GM20000 (cell line): ENCODE results near the gene CACFD1.

Source experiments
- DNase-seq: peaks from one replicate; pipeline ENCODE4 v3.0.0; 2012; ENCODE audit warnings: low spot score
- TF ChIP-seq, protein P1 (sequence below): IDR thresholded peaks from 2 replicates; pipeline ENCODE4 v1.5.1; 2012; ENCODE audit warnings: mild to moderate bottlenecking, control low read depth; ENCODE audit errors: extremely low read depth, missing control alignments

Gene CACFD1

DNA sequence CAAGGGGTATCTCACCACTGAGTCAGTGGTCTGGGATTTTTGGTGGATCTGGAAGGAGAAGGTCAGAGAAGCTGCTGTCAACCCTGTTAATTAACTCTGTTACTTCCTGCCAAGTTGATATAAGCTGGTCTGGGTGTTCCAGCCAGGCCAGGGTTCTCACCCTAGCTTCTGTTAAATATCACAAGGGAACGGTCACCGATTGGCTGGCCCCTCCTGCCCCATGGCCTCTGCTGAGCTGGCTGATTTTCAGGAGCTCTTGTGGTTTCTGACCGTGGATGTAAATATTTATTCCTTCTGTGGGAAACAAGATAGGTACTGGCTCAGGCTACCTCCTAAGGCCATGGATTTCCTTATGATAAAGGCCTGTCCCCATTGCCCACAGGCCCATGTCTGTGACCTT is 36.6 kb upstream of the CACFD1 start:
- no peak for DNase-seq

DNA sequence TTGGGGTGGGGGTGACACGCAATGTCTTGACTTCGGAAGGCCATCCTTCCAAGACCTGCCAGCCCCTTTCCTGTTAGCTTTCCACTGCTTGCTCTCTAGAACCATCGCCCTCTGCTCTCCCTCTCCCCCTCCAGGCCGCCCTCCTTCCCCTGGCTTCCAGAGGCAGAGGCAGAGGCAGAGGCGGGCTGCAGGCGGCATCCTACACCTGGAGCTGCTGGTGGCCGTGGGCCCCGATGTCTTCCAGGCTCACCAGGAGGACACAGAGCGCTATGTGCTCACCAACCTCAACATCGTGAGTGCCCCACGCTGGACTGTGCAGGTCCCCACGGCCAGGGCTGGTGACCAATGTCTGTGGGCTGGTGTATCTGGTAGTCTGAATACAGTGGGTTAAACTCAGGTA is 35.6 kb upstream of the CACFD1 start:
- no peak for DNase-seq
- TF ChIP-seq, protein P1, sequence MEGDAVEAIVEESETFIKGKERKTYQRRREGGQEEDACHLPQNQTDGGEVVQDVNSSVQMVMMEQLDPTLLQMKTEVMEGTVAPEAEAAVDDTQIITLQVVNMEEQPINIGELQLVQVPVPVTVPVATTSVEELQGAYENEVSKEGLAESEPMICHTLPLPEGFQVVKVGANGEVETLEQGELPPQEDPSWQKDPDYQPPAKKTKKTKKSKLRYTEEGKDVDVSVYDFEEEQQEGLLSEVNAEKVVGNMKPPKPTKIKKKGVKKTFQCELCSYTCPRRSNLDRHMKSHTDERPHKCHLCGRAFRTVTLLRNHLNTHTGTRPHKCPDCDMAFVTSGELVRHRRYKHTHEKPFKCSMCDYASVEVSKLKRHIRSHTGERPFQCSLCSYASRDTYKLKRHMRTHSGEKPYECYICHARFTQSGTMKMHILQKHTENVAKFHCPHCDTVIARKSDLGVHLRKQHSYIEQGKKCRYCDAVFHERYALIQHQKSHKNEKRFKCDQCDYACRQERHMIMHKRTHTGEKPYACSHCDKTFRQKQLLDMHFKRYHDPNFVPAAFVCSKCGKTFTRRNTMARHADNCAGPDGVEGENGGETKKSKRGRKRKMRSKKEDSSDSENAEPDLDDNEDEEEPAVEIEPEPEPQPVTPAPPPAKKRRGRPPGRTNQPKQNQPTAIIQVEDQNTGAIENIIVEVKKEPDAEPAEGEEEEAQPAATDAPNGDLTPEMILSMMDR = no peak

More for the DNA sequence above, 36.6 kb upstream of the CACFD1 start:
- TF ChIP-seq, protein P1 = no peak

DNA sequence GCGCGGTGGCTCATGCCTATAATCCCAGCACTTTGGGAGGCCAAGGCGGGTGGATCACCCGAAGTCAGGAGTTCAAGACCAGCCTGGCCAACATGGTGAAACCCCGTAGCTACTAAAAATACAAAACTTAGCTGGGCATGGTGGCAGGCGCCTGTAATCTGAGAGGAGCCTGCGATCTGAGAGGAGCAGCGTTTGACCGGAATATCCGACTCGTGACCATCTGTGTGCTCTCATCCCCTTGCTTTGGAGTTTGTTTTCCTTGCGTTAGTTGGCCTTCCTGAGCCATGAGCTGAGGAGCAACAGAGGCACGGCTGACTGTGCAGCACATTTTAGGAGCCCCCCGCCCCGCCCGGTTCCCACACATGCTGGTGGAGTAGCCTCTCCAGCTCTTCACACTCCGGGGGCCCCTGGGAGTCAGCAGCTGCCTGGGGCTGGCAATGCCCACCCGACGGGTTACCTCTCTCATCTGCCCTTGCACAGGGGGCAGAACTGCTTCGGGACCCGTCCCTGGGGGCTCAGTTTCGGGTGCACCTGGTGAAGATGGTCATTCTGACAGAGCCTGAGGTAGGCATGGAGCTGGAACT is 34.6 kb upstream of the CACFD1 start:
- TF ChIP-seq, protein P1 = no peak
- no peak for DNase-seq

DNA sequence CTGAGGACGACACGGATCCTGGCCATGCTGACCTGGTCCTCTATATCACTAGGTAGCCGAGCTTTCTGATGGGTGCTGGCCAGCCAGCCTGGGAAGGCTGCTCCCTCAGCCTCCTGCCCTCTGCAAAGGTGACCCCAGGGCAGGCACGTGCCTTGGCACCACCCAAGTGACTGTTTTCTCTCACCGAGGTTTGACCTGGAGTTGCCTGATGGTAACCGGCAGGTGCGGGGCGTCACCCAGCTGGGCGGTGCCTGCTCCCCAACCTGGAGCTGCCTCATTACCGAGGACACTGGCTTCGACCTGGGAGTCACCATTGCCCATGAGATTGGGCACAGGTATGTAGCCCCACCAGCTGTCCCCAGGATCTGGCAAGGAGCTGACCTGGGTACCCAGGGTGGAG is 33.8 kb upstream of the CACFD1 start:
- TF ChIP-seq, protein P1 = no peak

DNA sequence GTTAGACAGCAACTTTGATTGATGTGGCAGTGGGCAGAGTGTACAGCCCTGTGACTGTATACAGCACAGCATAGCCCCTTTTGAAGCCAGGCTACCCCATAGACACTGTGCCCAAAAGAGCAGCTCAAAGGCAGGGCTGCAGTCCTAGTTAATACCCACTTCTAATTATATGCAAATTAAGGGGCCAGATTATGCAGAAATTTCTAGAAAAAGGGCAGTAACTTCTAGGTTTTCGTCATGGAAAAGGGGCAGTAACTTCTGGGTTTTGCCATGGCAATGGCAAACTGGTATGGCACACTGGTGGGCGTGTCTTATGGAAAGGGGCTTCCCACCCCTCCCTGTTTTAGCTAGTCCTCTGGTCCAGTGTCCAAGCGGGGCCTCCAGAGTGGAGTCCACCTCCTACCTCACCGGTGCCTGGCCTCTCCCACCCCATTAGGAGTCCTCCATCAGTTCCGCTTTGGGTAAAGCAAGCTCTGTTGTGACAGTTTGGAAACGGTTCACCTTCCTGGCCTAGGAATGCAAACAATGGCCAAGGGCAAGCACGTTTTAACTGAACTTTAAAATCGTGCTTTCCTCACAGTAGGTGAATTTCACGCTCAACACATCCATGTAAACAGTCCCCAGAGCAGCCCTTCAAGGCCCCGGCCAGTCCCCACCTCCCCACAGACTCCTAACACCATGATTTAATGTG is 32.0 kb upstream of the CACFD1 start:
- TF ChIP-seq, protein P1 = no peak
- no peak for DNase-seq

More for the DNA sequence above, 33.8 kb upstream of the CACFD1 start:
- DNase-seq = no peak

DNA sequence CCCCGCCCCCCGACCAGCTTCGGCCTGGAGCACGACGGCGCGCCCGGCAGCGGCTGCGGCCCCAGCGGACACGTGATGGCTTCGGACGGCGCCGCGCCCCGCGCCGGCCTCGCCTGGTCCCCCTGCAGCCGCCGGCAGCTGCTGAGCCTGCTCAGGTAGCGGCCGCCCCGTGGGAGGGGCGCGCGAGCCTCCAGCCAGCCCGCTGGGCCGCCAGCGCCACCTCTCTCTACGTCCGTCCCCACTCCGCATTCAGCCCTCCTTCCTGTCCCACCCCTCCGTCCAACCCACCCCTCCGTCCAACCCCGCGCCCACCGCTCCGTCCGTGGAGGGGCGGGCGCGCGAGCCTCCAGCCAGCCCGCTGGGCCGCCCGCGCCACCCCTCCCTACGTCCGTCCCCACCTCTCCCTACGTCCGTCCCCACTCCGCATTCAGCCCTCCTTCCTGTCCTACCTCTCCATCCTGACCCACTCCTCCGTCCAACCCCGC is 31.1 kb upstream of the CACFD1 start:
- peak; percentile 88 for DNase-seq
- TF ChIP-seq, protein P1 = no peak

DNA sequence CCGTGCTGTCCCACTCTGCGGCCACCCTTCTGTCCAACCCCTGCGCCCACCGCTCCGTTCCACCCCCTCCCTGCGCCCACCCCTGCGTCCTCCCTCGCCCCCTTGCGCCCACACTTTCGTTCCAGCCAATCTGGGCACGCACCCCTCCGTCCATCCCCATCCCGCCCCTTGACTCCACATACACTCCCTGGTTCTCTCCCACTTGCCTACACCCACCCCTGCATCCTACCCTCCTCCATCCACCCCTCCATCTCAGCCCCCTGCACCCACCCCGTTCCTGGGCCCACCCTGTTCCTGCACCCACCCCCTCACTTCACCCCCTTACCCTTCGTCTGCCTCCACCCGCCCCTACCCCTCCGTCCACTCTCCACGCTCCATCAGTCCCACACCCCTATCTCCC is 30.6 kb upstream of the CACFD1 start:
- TF ChIP-seq, protein P1 = no peak
- DNase-seq = peak; percentile 66
